NCI-H146 (cell line): Measurements from ENCODE around the gene UBASH3A.
A peak's percentile ranks its signal among the peaks of the same experiment; 100 is the strongest.

Source experiments
- DNase-seq: peaks from one replicate; lab custom pipeline; 2025; lab: John Stamatoyannopoulos, UW

UBASH3A gene

GRCh38 chr21:42430521-42430920 lies 26.8 kb downstream of the UBASH3A start:
- DNase-seq = no peak

GRCh38 chr21:42431196-42431595 lies 27.5 kb downstream of the UBASH3A start:
- no peak for DNase-seq

DNA sequence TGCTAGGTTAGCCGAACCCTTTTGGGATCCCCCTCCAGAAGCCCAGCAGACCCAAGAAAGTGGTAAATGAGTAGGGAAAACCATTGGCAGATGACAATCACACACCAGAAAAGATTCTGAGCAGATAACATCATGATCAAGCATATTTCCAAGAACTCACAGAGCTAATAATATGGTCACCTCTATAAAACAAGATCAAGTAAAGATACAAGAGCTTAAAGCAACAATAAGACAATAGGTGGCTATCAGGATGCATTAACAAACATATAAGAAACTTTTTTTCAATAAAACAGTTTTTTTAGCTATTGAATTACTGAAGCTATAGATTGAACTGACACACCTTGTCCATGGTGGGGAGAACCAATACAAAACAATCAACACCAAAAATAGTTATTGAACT lies 29.0 kb downstream of the UBASH3A start:
- DNase-seq = no peak

DNA sequence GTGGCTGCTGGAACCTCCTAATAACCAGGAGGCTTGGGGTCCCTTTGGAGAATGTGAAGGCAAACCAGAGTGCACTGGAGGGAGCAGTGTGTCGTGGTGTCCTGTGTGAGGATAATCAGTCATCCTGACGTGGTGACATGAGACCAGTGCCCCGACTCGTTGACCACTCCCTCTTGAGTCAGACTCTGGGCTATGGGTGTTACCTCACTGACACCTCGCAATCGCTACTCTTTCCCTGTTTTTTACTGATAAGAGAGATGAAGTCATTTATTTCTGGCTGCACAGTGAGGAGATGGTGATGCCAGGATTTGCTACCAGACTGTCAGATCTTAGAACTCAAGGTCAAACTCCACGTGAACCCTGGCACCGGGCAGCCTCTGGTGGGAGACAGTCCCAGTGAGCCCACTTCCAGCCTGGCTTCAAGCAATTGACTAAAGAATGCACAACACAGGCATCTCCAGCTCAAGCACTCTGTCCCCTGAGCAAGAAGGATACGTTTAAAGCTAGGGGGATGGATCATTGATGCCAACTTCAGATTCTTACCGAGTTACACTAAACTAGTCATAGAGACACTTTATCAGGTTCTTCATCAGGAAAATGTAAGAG lies 30.3 kb downstream of the UBASH3A start:
- DNase-seq = no peak

- DNase-seq = no peak
These were observed 31.2 kb downstream of the UBASH3A start for GRCh38 chr21:42434884-42435283.

DNA sequence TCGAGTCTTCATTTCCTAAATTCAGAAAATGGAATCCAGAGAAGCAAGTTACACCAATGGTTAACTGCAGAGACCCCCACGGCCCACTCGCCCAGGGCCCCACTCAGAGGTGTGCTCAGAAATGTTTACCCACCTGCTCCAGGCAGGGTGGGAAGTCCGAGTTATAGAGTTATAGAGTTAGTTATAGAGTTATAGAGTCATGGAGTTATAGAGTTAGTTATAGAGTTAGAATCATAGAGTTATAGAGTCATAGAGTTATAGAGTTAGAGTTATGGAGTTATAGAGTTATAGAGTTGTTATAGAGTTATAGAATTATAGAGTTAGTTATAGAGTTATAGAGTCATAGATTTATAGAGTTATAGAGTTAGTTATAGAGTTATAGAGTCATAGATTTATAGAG lies 31.7 kb downstream of the UBASH3A start:
- DNase-seq = no peak

DNA sequence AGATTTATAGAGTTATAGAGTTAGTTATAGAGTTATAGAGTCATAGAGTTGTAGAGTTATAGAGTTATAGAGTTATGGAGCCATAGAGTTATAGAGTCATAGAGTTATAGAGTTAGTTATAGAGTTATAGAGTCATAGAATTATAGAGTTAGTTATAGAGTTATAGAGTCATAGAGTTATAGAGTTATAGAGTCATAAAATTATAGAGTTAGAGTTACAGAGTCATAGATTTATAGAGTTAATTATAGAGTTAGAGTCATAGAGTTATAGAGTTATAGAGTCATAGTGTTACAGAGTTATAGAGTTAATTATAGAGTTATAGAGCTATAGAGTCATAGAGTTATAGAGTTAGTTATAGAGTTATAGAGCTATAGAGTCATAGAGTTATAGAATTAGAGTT lies 32.1 kb downstream of the UBASH3A start:
- no peak for DNase-seq

DNA sequence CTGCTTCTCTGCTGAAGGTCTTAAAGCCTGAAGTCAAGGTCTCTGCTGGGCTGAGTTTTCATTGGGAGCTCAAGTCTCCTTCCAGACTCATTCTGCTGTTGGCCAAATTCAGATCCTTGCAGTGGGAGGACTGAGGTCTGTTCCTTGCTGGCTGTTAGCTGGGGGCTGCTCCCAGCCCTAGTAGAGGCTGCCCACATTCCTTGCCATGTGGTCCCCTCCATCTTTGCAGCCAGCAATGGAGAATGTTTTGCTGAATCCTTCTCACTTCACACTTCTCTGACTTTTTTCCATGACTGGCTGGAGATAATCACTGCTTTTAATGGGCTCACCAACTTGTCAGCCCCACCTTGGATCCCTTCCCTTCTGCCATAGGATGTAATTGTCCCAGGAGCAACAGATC lies 33.2 kb downstream of the UBASH3A start:
- no peak for DNase-seq

GRCh38 chr21:42437786-42438185 lies 34.1 kb downstream of the UBASH3A start:
- DNase-seq = no peak

DNA sequence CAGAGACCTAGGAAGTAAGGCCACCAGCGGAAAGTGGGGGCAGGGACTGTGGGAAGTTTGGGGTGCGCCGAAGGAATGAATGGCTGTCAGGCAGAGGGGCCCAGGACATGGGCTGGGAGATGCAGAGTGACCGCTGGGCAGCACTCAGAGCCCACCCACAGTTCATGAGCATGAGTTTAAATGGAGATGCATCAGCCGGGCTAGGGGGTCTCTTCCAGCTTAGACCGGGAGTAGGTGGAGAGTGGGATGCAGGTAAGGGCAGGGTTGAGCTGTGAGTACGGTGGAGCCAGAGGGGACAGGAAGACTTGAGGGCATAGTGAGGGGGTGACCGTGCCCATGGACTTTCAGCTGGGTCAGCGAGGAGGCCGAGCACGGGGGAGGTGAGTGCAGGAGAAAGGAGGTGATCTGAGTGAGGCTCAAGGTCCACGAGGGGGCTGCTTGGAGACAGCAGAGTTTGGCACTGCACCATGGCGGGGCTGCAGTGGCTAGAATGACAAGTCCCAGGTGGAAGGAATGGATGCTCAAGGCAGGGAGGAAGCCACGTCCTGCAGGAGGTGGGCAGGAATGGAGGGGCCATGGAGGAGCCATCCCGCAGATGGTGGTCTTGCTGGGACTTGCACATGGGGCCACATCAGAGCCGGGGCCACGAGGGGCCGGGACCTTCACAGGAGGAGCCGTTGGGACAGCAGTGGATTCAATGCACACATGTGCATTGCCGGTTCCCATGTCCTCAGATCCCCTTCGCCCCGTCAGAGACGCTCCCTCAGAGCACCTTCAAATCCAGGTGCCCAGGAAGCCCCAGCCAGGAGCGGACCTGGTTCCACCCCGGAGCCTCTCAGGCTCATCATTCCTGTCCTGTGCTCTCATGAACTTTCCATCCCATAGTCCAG lies 34.9 kb downstream of the UBASH3A start:
- no peak for DNase-seq

DNA sequence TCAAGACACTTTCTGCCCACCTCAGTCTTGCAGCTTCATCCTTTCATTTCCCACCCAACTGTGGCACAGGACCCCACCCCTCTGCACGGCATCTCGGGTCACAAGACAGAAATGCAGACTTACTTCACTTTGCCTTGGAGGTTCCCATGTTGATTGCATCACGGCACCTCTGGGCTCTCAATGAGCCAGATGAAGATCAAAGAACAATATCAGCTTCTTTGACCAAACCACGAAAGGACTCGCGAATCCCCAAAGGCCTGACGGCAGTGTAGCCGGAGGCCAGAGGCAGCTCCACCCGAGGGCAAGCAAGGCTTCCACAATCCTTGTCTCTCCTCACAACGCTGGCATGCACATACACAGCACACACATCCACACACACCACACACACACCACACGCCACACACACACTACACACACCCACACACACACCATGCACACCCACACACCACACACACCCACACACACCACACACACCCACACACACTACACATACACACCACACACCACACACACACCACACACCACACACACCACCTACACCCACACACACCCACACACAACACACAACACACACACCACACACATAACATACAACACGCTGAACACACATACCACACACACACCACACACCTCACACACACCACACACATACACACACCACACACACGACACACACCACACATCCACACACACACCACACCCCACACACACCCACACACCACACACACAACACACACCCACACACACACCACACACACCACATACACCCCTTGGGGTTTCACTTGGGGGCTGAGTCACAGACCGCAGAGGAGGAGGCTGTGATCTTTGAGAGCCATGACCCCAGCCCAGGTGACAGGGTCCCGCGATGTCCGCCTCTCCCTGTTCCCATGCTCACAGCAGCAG lies 35.8 kb downstream of the UBASH3A start:
- DNase-seq = no peak

GRCh38 chr21:42440187-42440792 lies 36.6 kb downstream of the UBASH3A start:
- no peak for DNase-seq

GRCh38 chr21:42441963-42442362 lies 38.3 kb downstream of the UBASH3A start:
- DNase-seq = no peak

- DNase-seq = peak; percentile 71
These were observed 39.6 kb downstream of the UBASH3A start for GRCh38 chr21:42443181-42443785.

- DNase-seq = no peak
These were observed 40.4 kb downstream of the UBASH3A start for GRCh38 chr21:42443876-42444744.

- DNase-seq = no peak
These were observed 41.0 kb downstream of the UBASH3A start for GRCh38 chr21:42444745-42445059.

DNA sequence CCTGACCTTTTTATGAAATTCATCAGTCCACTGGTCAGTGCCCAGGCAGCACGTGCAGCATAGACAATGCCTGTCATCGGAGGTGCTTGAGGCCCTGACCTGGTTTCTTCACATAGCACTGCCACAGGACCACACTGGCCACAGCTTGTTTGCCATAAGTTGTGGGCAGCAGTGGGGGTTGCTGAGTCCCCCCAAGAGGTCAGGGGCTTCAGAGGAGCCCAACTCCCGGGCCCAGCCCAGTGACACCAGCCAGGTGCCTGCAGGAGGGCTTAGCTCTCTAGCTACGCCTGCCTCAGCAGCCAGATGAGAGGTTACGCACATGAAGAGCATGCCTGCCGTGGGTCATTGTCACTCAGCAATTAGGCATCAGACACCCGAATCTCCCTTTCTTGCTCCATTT lies 41.6 kb downstream of the UBASH3A start:
- no peak for DNase-seq

DNA sequence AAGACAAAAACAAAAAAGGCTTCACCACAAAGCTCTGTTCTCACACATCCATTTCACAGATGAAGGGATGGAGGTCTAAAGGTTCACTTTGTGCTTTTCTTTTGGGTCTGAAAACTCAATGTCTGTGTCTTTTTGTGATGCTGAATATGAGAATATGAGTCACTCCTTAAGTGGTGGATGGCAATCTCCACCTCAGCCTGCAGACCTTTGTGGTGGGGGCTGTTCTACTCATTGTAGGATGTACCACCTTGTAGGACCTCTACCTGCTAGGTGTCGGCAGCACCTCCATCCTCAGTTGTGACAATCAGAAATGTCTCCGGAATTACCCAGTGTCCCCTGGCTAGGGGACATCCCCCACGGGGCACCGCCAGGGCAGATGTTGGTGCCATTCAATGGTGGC lies 42.8 kb downstream of the UBASH3A start:
- no peak for DNase-seq

GRCh38 chr21:42447182-42447581 lies 43.5 kb downstream of the UBASH3A start:
- no peak for DNase-seq

GRCh38 chr21:42447732-42448131 lies 44.0 kb downstream of the UBASH3A start:
- DNase-seq = no peak

DNA sequence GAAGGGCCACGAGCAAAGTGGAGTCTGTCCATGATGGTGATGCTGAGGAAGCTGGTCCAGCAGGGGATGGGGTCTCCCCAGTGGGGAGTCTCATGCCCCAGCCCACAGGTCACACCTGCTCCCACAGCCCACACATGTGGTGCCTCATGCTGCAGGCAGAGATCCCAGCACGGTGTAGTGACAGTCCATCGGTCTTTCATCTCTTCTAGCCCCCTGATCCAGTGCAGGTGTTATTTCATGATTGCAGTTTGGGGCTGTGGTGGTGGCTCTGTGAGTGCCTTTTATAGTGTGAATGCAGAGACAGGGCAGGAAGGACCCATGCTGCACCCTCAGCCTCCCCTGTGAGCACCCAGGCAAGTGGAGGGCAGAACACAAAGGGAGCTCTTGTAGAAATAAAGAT lies 45.0 kb downstream of the UBASH3A start:
- no peak for DNase-seq
